NT2/D1 (cell line): ENCODE results near the gene INO80E.
"Not testable (repeated sequence)": the region's sequence is repeated elsewhere in the genome, so short reads cannot be mapped to it uniquely, and the experiment has no call there.

Source experiments
- DNase-seq: peaks from one replicate; pipeline ENCODE4 v3.0.0-alpha.2; 2011; ENCODE audit warnings: low read depth, low spot score
- H3K27me3 ChIP-seq: 2 replicates; pipeline ENCODE4 v1.6.0; 2011; ENCODE audit warnings: mild to moderate bottlenecking; ENCODE audit not compliant: insufficient read length, insufficient read depth
- H3K36me3 ChIP-seq: 2 replicates; pipeline ENCODE4 v1.6.1; 2011; ENCODE audit warnings: mild to moderate bottlenecking, low read length, mixed read lengths; ENCODE audit not compliant: insufficient read depth, insufficient read length
- H3K4me1 ChIP-seq: 2 replicates; pipeline ENCODE4 v1.5.1; 2011; ENCODE audit not compliant: insufficient read depth, insufficient read length
- H3K4me3 ChIP-seq: 2 replicates; pipeline ENCODE4 v1.5.1; 2011; ENCODE audit warnings: low read depth; ENCODE audit not compliant: insufficient read length
- H3K9ac ChIP-seq: 2 replicates; pipeline ENCODE4 v1.6.0; 2011; ENCODE audit warnings: low read depth; ENCODE audit not compliant: insufficient read length
- H3K9me3 ChIP-seq: 2 replicates; pipeline ENCODE4 v1.5.1; 2011; ENCODE audit warnings: mild to moderate bottlenecking, low read length; ENCODE audit not compliant: insufficient read depth
- SUZ12 ChIP-seq: IDR thresholded peaks from 2 replicates; pipeline ENCODE4 v1.6.1; 2011; ENCODE audit not compliant: insufficient read length, insufficient read depth; ENCODE audit errors: extremely low read depth
- YY1 ChIP-seq: IDR thresholded peaks from 2 replicates; pipeline ENCODE4 v1.6.1; 2011; ENCODE audit not compliant: insufficient read length, insufficient read depth
- ZNF274 ChIP-seq: IDR thresholded peaks from 2 replicates; pipeline ENCODE4 v1.6.1; 2011; ENCODE audit warnings: mild to moderate bottlenecking, low read depth, low read length

Gene INO80E

GRCh38 chr16:29995911-29996765 lies at the start of gene INO80E:
TSS of gene INO80E (plus strand) at chr16:29996241. CDS start at chr16:29996311, 70 bp downstream.
- Histone ChIP-seq H3K4me1 (peaks cover 14% of the 10 kb centered on the region), H3K9ac (peak within 1 kb of the TSS; percentile 97), H3K36me3 (peaks cover 71% of the 10 kb centered on the region), H3K27me3 (no peaks in the 10 kb centered on the region), H3K4me3 (peak within 1 kb of the TSS; percentile 84), H3K9me3 (no peaks in the 10 kb centered on the region)
- TF ChIP-seq YY1 (peak; percentile 92), ZNF274 (no peak), SUZ12 (no peak)
- DNase-seq: peak; percentile 97

- no peak for DNase-seq
- Histone ChIP-seq H3K9me3 (peaks cover 5% of the 10 kb centered on the region; the same call in 1 of the 2 replicates), H3K4me1 (peaks cover 8% of the 10 kb centered on the region), H3K27me3 (no peaks in the 10 kb centered on the region), H3K36me3 (no peaks in the 10 kb centered on the region), H3K9ac (no peak overlapping the region), H3K4me3 (no peak overlapping the region)
- no peak for TF ChIP-seq SUZ12
- no peak for TF ChIP-seq ZNF274
- no peak for TF ChIP-seq YY1
Observed at GRCh38 chr16:29947897-29948296, 48.1 kb upstream of the INO80E start.

GRCh38 chr16:29950806-29951461 lies 45.1 kb upstream of the INO80E start:
- no peaks in the 10 kb centered on the region for H3K27me3 ChIP-seq
- TF ChIP-seq SUZ12 (no peak), ZNF274 (no peak), YY1 (no peak)
- H3K4me1 ChIP-seq: peaks cover 8% of the 10 kb centered on the region
- no peaks in the 10 kb centered on the region for H3K36me3 ChIP-seq
- H3K9me3 ChIP-seq: peaks cover 5% of the 10 kb centered on the region; the same call in 1 of the 2 replicates
- no peak for DNase-seq
- no peak overlapping the region for H3K9ac ChIP-seq
- H3K4me3 ChIP-seq: no peak overlapping the region

- no peak for TF ChIP-seq ZNF274
- TF ChIP-seq SUZ12: no peak
- no peak for TF ChIP-seq YY1
- Histone ChIP-seq H3K27me3 (no peaks in the 10 kb centered on the region), H3K9ac (no peak overlapping the region), H3K9me3 (peaks cover 5% of the 10 kb centered on the region; the same call in 1 of the 2 replicates), H3K36me3 (no peaks in the 10 kb centered on the region), H3K4me3 (no peak overlapping the region), H3K4me1 (peaks cover 8% of the 10 kb centered on the region)
- DNase-seq: no peak
Observed at GRCh38 chr16:29951625-29952365, 44.2 kb upstream of the INO80E start.

- Histone ChIP-seq H3K9ac (no peak overlapping the region), H3K4me3 (no peak overlapping the region), H3K27me3 (no peaks in the 10 kb centered on the region), H3K4me1 (peaks cover 5% of the 10 kb centered on the region), H3K9me3 (no peaks in the 10 kb centered on the region), H3K36me3 (no peaks in the 10 kb centered on the region)
- no peak for TF ChIP-seq ZNF274
- no peak for TF ChIP-seq SUZ12
- no peak for TF ChIP-seq YY1
- DNase-seq: no peak
Observed at GRCh38 chr16:29958756-29959155, 37.3 kb upstream of the INO80E start.

GRCh38 chr16:29959293-29959692 lies 36.7 kb upstream of the INO80E start:
- TF ChIP-seq SUZ12 (no peak), YY1 (no peak), ZNF274 (no peak)
- Histone ChIP-seq H3K9me3 (no peaks in the 10 kb centered on the region), H3K4me3 (no peak overlapping the region), H3K36me3 (no peaks in the 10 kb centered on the region), H3K4me1 (peaks cover 5% of the 10 kb centered on the region), H3K9ac (no peak overlapping the region), H3K27me3 (no peaks in the 10 kb centered on the region)
- DNase-seq: no peak

GRCh38 chr16:29959821-29960220 lies 36.2 kb upstream of the INO80E start:
- not testable (repeated sequence) for DNase-seq, H3K4me1 ChIP-seq, H3K9me3 ChIP-seq, H3K27me3 ChIP-seq, H3K36me3 ChIP-seq, H3K9ac ChIP-seq, H3K4me3 ChIP-seq
